ENCODE results near the gene EIF3K.
A peak's percentile ranks its signal among the peaks of the same experiment; 100 is the strongest.
"Not testable (repeated sequence)": the region's sequence is repeated elsewhere in the genome, so short reads cannot be mapped to it uniquely, and the experiment has no call there.

Gene EIF3K

GRCh38 chr19:38631811-38632475 is 13.0 kb downstream of the EIF3K start:
- intact Hi-C loops (cut with micrococcal nuclease); H3K27ac Mint-ChIP-seq; H3K9me3 Mint-ChIP-seq; H3K27me3 Mint-ChIP-seq; H3K4me3 Mint-ChIP-seq: not testable (repeated sequence)
- peaks cover 94% of the 10 kb centered on the region for H3K36me3 Mint-ChIP-seq (ENCODE audit: low read depth)
- H3K4me1 Mint-ChIP-seq (ENCODE audit: low read depth) = peaks cover 25% of the 10 kb centered on the region

GRCh38 chr19:38632476-38633213 is 13.7 kb downstream of the EIF3K start:
- Mint-ChIP-seq H3K27me3 (no peaks in the 10 kb centered on the region), H3K36me3 (ENCODE audit: low read depth) (peaks cover 94% of the 10 kb centered on the region), H3K9me3 (no peaks in the 10 kb centered on the region), H3K4me3 (no peak overlapping the region), H3K27ac (no peak overlapping the region), H3K4me1 (ENCODE audit: low read depth) (peaks cover 27% of the 10 kb centered on the region)
- intact Hi-C loops (cut with micrococcal nuclease) = no loop called here

GRCh38 chr19:38634757-38635482 is 15.9 kb downstream of the EIF3K start:
- no peaks in the 10 kb centered on the region for H3K27me3 Mint-ChIP-seq
- H3K27ac Mint-ChIP-seq = peak overlapping the region; percentile 35
- no peak overlapping the region for H3K4me3 Mint-ChIP-seq
- intact Hi-C loops (cut with micrococcal nuclease) = loop anchor here (1.0 to 5.0 kb wide), 2 partner anchors 91 to 233 kb away; partner anchors contain the start of gene FAM98C
- H3K36me3 Mint-ChIP-seq (ENCODE audit: low read depth) = peaks cover 86% of the 10 kb centered on the region
- peaks cover 27% of the 10 kb centered on the region for H3K4me1 Mint-ChIP-seq (ENCODE audit: low read depth)
- H3K9me3 Mint-ChIP-seq = no peaks in the 10 kb centered on the region

GRCh38 chr19:38635483-38636399 is 16.8 kb downstream of the EIF3K start:
- Mint-ChIP-seq H3K9me3 (no peaks in the 10 kb centered on the region), H3K27ac (no peak overlapping the region), H3K4me1 (ENCODE audit: low read depth) (peaks cover 27% of the 10 kb centered on the region), H3K27me3 (no peaks in the 10 kb centered on the region), H3K4me3 (no peak overlapping the region), H3K36me3 (ENCODE audit: low read depth) (peaks cover 78% of the 10 kb centered on the region)
- intact Hi-C loops (cut with micrococcal nuclease) = loop anchor here (5.0 kb wide), 1 partner anchor 233 kb away; the partner anchor contains the start of gene FAM98C

- intact Hi-C loops (cut with micrococcal nuclease) = loop anchor here (5.0 kb wide), 1 partner anchor 236 kb away; the partner anchor contains the start of gene FAM98C
- Mint-ChIP-seq H3K9me3 (no peaks in the 10 kb centered on the region), H3K4me3 (no peak overlapping the region), H3K4me1 (ENCODE audit: low read depth) (peaks cover 28% of the 10 kb centered on the region), H3K36me3 (ENCODE audit: low read depth) (peaks cover 50% of the 10 kb centered on the region), H3K27me3 (no peaks in the 10 kb centered on the region), H3K27ac (no peak overlapping the region)
Measured at GRCh38 chr19:38638461-38638860, 19.5 kb downstream of the EIF3K start.

GRCh38 chr19:38639679-38640078 is 20.7 kb downstream of the EIF3K start:
- intact Hi-C loops (cut with micrococcal nuclease) = loop anchor here (5.0 kb wide), 1 partner anchor 237 kb away; the partner anchor contains the start of gene FAM98C
- no peaks in the 10 kb centered on the region for H3K9me3 Mint-ChIP-seq
- peaks cover 23% of the 10 kb centered on the region for H3K4me1 Mint-ChIP-seq (ENCODE audit: low read depth)
- H3K36me3 Mint-ChIP-seq (ENCODE audit: low read depth) = peaks cover 44% of the 10 kb centered on the region
- H3K27ac Mint-ChIP-seq = no peak overlapping the region
- H3K4me3 Mint-ChIP-seq = no peak overlapping the region
- H3K27me3 Mint-ChIP-seq = no peaks in the 10 kb centered on the region

- Mint-ChIP-seq H3K4me1 (ENCODE audit: low read depth) (peaks cover 20% of the 10 kb centered on the region), H3K9me3 (no peaks in the 10 kb centered on the region), H3K36me3 (ENCODE audit: low read depth) (peaks cover 37% of the 10 kb centered on the region), H3K27ac (no peak overlapping the region), H3K4me3 (no peak overlapping the region), H3K27me3 (no peaks in the 10 kb centered on the region)
- intact Hi-C loops (cut with micrococcal nuclease) = no loop called here
Measured at GRCh38 chr19:38640368-38640767, 21.4 kb downstream of the EIF3K start.

- Mint-ChIP-seq H3K4me1 (ENCODE audit: low read depth) (peaks cover 6% of the 10 kb centered on the region), H3K36me3 (ENCODE audit: low read depth) (peaks cover 19% of the 10 kb centered on the region), H3K4me3 (no peak overlapping the region), H3K27me3 (no peaks in the 10 kb centered on the region), H3K9me3 (no peaks in the 10 kb centered on the region), H3K27ac (no peak overlapping the region)
- intact Hi-C loops (cut with micrococcal nuclease) = no loop called here
Measured at GRCh38 chr19:38642176-38642575, 23.2 kb downstream of the EIF3K start.

- no peak overlapping the region for H3K27ac Mint-ChIP-seq
- no peak overlapping the region for H3K4me3 Mint-ChIP-seq
- peaks cover 21% of the 10 kb centered on the region for H3K36me3 Mint-ChIP-seq (ENCODE audit: low read depth)
- intact Hi-C loops (cut with micrococcal nuclease) = no loop called here
- no peaks in the 10 kb centered on the region for H3K27me3 Mint-ChIP-seq
- peaks cover 25% of the 10 kb centered on the region for H3K4me1 Mint-ChIP-seq (ENCODE audit: low read depth)
- H3K9me3 Mint-ChIP-seq = no peaks in the 10 kb centered on the region
Measured at GRCh38 chr19:38644719-38645118, 25.7 kb downstream of the EIF3K start.

- H3K27ac Mint-ChIP-seq = peak within 1 kb of the TSS; percentile 83
- H3K4me1 Mint-ChIP-seq (ENCODE audit: low read depth) = peaks cover 47% of the 10 kb centered on the region
- peaks cover 21% of the 10 kb centered on the region for H3K36me3 Mint-ChIP-seq (ENCODE audit: low read depth)
- H3K4me3 Mint-ChIP-seq = peak within 1 kb of the TSS; percentile 88
- H3K27me3 Mint-ChIP-seq = no peaks in the 10 kb centered on the region
- intact Hi-C loops (cut with micrococcal nuclease) = no loop called here
- H3K9me3 Mint-ChIP-seq = no peaks in the 10 kb centered on the region
Measured at GRCh38 chr19:38647368-38647965, 28.5 kb downstream of the EIF3K start, which contains the start of gene ACTN4. Gene ACTN4, plus strand, starts transcription at chr19:38647649. Its CDS starts 97 bp downstream, at chr19:38647746.

GRCh38 chr19:38647966-38648768 is 29.2 kb downstream of the EIF3K start:
- peaks cover 51% of the 10 kb centered on the region for H3K4me1 Mint-ChIP-seq (ENCODE audit: low read depth)
- H3K9me3 Mint-ChIP-seq = no peaks in the 10 kb centered on the region
- H3K27ac Mint-ChIP-seq = peak overlapping the region; percentile 83
- intact Hi-C loops (cut with micrococcal nuclease) = loop anchor here (2.0 kb wide), 1 partner anchor 45 kb away; no protein-coding TSS in a partner anchor
- peak overlapping the region; percentile 88 for H3K4me3 Mint-ChIP-seq
- no peaks in the 10 kb centered on the region for H3K27me3 Mint-ChIP-seq
- peaks cover 21% of the 10 kb centered on the region for H3K36me3 Mint-ChIP-seq (ENCODE audit: low read depth)

GRCh38 chr19:38648769-38649304 is 29.8 kb downstream of the EIF3K start:
- no peaks in the 10 kb centered on the region for H3K27me3 Mint-ChIP-seq
- H3K9me3 Mint-ChIP-seq = no peaks in the 10 kb centered on the region
- peak overlapping the region; percentile 83 for H3K27ac Mint-ChIP-seq
- H3K4me3 Mint-ChIP-seq = peak overlapping the region; percentile 88
- intact Hi-C loops (cut with micrococcal nuclease) = loop anchor here (2.0 kb wide), 1 partner anchor 44 kb away; no protein-coding TSS in a partner anchor
- H3K36me3 Mint-ChIP-seq (ENCODE audit: low read depth) = peaks cover 23% of the 10 kb centered on the region
- H3K4me1 Mint-ChIP-seq (ENCODE audit: low read depth) = peaks cover 57% of the 10 kb centered on the region
